K562 (cell line): Measurements from ENCODE around the gene ERGIC1. TPM values are rescaled to one million over a fixed set of nuclear protein-coding genes. Genes with fewer than 3 reads are reported as not detected.

Experiments used
- BHLHE40 ChIP-seq: IDR thresholded peaks from 2 replicates; pipeline ENCODE4 v1.6.1; 2011; ENCODE audit warnings: low read length, improper control_type of control experiment
- CUX1 ChIP-seq: fragments of 200-800 bp; sonication (Bioruptor generic); IDR thresholded peaks from 2 replicates; pipeline ENCODE4 v1.6.1; 2016; ENCODE audit warnings: missing genetic modification characterization, missing compliant biosample characterization
- E4F1 ChIP-seq: fragments of 250-450 bp; sonication (Bioruptor Pico); IDR thresholded peaks from 2 replicates; pipeline ENCODE4 v1.5.0; 2021; ENCODE audit warnings: mild to moderate bottlenecking, borderline replicate concordance
- FOXK2 ChIP-seq, 2 experiments: fragments of 450-650 bp; IDR thresholded peaks in 1 of 2; conservative IDR thresholded peaks in 1 of 2; 2 replicates each; pipeline ENCODE4 v1.6.1; 2016; ENCODE audit warnings: low read depth in 2 of 2, mild to moderate bottlenecking in 1 of 2
- REST ChIP-seq, 2 experiments: fragments of 450-650 bp; formaldehyde crosslinking in 1 of 2; IDR thresholded peaks; 2 replicates each; pipeline versions ENCODE4 v1.4.0 to v1.6.1; 2014 to 2020; ENCODE audit warnings: mild to moderate bottlenecking in 2 of 2, borderline replicate concordance in 1 of 2, low read depth in 1 of 2
- TEAD2 ChIP-seq: fragments of 450-650 bp; IDR thresholded peaks from 2 replicates; pipeline ENCODE4 v1.6.1; 2016; ENCODE audit warnings: missing genetic modification characterization, control low read depth, missing compliant biosample characterization
- ZNF23 ChIP-seq: fragments of 250-450 bp; sonication (Bioruptor Pico); IDR thresholded peaks from 2 replicates; pipeline ENCODE4 v1.4.0; 2020; ENCODE audit warnings: mild to moderate bottlenecking
- polyA plus RNA-seq, 8 experiments: library from polyadenylated mRNA; depleted of rRNA in 4 of 8; stranded (reverse) in 5 of 8; unstranded in 3 of 8; fragments of >200 nt; fragmentation: Nextera tagmentation in 2 of 8; fragmentation: Illumina TruSeq in 1 of 8; extraction: Ambion mirVana in 2 of 8; extraction: Trizol in 1 of 8; gene quantifications; 2 replicates each; pipeline versions ENCODE4 v1.2.1 to v1.2.3, GENCODE V29; 2011 to 2014; ENCODE audit warnings: inconsistent platforms in 1 of 8, missing spikeins in 1 of 8
- total RNA-seq, 7 experiments: library from RNA; depleted of rRNA in 6 of 7; stranded (reverse); fragments of >200 nt in 6 of 7; fragmentation: Illumina TruSeq in 2 of 7; extraction: Trizol in 2 of 7; gene quantifications; 2 replicates each; pipeline versions ENCODE4 v1.2.1 to v1.2.3, GENCODE V29; 2011 to 2021; ENCODE audit warnings: low replicate concordance in 1 of 7

Gene ERGIC1
- total and polyA plus RNA-seq, 9 of the 15 experiments (the other 6 are each of a cell fraction or from before 2014, with no cell fraction given): 5.5 to 68.4 (median 36.4) TPM

GRCh38 chr5:172868436-172868923, 34.4 kb downstream of the ERGIC1 start (continued):
- TF ChIP-seq REST (IDR thresholded peaks at IDR 0.05; ENCODE audit: borderline replicate concordance) (peak; percentile 26; the same call in 1 of the 2 replicates), REST (CRISPR knock-in tag; IDR thresholded peaks at IDR 0.05; ENCODE audit: low read depth) (no peak), ZNF23 (no peak), FOXK2 (conservative IDR thresholded peaks at IDR 0.05 in 1 of 2, IDR thresholded peaks at IDR 0.05 in 1 of 2; ENCODE audit: low read depth in 2 of 2) (peak in 1 of 2 experiments; percentile 52; a peak in 1 of 4 replicates), CUX1 (CRISPR knock-in tag) (no peak), BHLHE40 (peak; percentile 24; the same call in 1 of the 2 replicates), TEAD2 (tag) (0 out of 2 replicates have a peak, but pooled peaks have one; percentile 12), E4F1 (CRISPR knock-in tag) (no peak)
